ENCODE results near the gene FOXL2. TPM values are rescaled to one million over a fixed set of nuclear protein-coding genes. Genes with fewer than 3 reads are reported as not detected.

The FOXL2 gene
- total and polyA plus RNA-seq, 2 of the 13 experiments (the other 11 are each of a cell fraction or from before 2014, with no cell fraction given), result not detected

DNA sequence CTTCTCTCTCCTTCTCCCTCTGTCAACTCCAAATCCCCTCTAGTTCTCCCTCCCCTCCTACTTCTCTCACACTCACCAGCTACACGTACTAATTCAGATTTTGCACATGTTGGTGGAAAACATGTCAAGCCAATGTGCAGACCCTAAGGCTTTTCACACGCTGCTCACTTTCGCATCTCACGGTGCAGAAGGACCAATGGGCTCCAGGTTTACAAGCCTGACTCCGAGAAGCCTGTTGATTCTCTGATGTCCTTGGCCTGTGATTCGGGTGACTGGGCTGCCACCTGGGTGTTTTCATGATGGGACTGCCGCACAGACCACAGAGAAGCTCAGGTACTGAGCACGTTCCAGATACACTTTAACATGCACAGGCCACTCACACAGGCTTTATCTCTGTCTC lies 3.8 kb upstream of the FOXL2 start:
- TF ChIP-seq ZFP37 (CRISPR knock-in tag; IDR thresholded peaks at IDR 0.05; ENCODE audit: borderline replicate concordance), result no peak
- TF ChIP-seq SP5 (CRISPR knock-in tag; IDR thresholded peaks at IDR 0.05; ENCODE audit: borderline replicate concordance, low read depth), result no peak
- no peak for TF ChIP-seq KDM4B (CRISPR knock-in tag; IDR thresholded peaks at IDR 0.05)
- TF ChIP-seq, protein P1, sequence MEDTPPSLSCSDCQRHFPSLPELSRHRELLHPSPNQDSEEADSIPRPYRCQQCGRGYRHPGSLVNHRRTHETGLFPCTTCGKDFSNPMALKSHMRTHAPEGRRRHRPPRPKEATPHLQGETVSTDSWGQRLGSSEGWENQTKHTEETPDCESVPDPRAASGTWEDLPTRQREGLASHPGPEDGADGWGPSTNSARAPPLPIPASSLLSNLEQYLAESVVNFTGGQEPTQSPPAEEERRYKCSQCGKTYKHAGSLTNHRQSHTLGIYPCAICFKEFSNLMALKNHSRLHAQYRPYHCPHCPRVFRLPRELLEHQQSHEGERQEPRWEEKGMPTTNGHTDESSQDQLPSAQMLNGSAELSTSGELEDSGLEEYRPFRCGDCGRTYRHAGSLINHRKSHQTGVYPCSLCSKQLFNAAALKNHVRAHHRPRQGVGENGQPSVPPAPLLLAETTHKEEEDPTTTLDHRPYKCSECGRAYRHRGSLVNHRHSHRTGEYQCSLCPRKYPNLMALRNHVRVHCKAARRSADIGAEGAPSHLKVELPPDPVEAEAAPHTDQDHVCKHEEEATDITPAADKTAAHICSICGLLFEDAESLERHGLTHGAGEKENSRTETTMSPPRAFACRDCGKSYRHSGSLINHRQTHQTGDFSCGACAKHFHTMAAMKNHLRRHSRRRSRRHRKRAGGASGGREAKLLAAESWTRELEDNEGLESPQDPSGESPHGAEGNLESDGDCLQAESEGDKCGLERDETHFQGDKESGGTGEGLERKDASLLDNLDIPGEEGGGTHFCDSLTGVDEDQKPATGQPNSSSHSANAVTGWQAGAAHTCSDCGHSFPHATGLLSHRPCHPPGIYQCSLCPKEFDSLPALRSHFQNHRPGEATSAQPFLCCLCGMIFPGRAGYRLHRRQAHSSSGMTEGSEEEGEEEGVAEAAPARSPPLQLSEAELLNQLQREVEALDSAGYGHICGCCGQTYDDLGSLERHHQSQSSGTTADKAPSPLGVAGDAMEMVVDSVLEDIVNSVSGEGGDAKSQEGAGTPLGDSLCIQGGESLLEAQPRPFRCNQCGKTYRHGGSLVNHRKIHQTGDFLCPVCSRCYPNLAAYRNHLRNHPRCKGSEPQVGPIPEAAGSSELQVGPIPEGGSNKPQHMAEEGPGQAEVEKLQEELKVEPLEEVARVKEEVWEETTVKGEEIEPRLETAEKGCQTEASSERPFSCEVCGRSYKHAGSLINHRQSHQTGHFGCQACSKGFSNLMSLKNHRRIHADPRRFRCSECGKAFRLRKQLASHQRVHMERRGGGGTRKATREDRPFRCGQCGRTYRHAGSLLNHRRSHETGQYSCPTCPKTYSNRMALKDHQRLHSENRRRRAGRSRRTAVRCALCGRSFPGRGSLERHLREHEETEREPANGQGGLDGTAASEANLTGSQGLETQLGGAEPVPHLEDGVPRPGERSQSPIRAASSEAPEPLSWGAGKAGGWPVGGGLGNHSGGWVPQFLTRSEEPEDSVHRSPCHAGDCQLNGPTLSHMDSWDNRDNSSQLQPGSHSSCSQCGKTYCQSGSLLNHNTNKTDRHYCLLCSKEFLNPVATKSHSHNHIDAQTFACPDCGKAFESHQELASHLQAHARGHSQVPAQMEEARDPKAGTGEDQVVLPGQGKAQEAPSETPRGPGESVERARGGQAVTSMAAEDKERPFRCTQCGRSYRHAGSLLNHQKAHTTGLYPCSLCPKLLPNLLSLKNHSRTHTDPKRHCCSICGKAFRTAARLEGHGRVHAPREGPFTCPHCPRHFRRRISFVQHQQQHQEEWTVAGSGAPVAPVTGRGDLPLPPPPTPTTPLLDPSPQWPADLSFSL (CRISPR knock-in tag; IDR thresholded peaks at IDR 0.05), result no peak
- 0 out of 2 replicates have a peak, but pooled peaks have one; percentile 40 for TF ChIP-seq ZNF775 (CRISPR knock-in tag; IDR thresholded peaks at IDR 0.05; ENCODE audit: borderline replicate concordance)
- 0 out of 2 replicates have a peak, but pooled peaks have one; percentile 31 for TF ChIP-seq DNMT1 (CRISPR knock-in tag; IDR thresholded peaks at IDR 0.05)
- TF ChIP-seq RFX1 (IDR thresholded peaks at IDR 0.05), result no peak
- TF ChIP-seq ZNF550 (CRISPR knock-in tag; IDR thresholded peaks at IDR 0.05; ENCODE audit: borderline replicate concordance), result no peak
- no peak for TF ChIP-seq ZNF331 (CRISPR knock-in tag; IDR thresholded peaks at IDR 0.05)
- ChIA-PET POLR2A (no interaction called here), CTCF (ENCODE audit: low intra/inter-chr PET ratio, low total read pairs) (no interaction called here)
- Histone ChIP-seq H3K9ac (ENCODE audit: insufficient read depth, low read depth, low read length) (no peak overlapping the region), H3K27ac (ENCODE audit: extremely low read length, insufficient read depth, low read length) (no peak overlapping the region), H4K20me1 (ENCODE audit: insufficient read depth, low read length) (no peaks in the 10 kb centered on the region), H2AFZ (ENCODE audit: low read length) (no peak overlapping the region), H3K79me2 (ENCODE audit: insufficient read depth, low read length) (no peaks in the 10 kb centered on the region), H3K27me3 (ENCODE audit: control insufficient read depth in 1 of 2, insufficient read depth in 2 of 2, low read length in 2 of 2) (peaks cover 36 to 78% of the 10 kb centered on the region in 2 experiments), H3K9me3 (ENCODE audit: low read length) (no peaks in the 10 kb centered on the region), H3K4me1 (ENCODE audit: insufficient read depth, low read length) (peaks cover 15% of the 10 kb centered on the region), H3K4me3 (replicated peaks in 1 of 3; ENCODE audit: insufficient read depth in 1 of 3, low read depth in 2 of 3, low read length in 3 of 3) (peak overlapping the region in 1 of 3 experiments; percentile 65; a peak in 1 of 6 replicates), H3K4me2 (ENCODE audit: low read depth, low read length) (peak overlapping the region; percentile 72), H3K36me3 (replicated peaks in 1 of 2; ENCODE audit: control insufficient read depth in 1 of 2, insufficient read depth in 2 of 2, low read length in 2 of 2) (no peaks in the 10 kb centered on the region)
- intact Hi-C loops (cut with micrococcal nuclease; ENCODE audit: unreplicated experiment) (loop anchor here (1.0 kb wide), 1 partner anchor 7 kb away; no protein-coding TSS in a partner anchor), in situ Hi-C loops (cut with HindIII; ENCODE audit: extremely low pct_ligation_motif_present, low pct_unique_long_range_greater_than_20kb) (no loop called here)
- no peak for ATAC-seq
- WGBS (ENCODE audit: low lambda C conversion rate), result 45% methylated on average over 8 of the region's 8 CpGs
- DNase-seq (ENCODE audit: low spot score), result no peak
- BruUV-seq (replicated peaks), result no TSS peak
- FAIRE-seq, result no peak
